ENCODE measurements around the gene ZNF516. TPM values are rescaled to one million over a fixed set of nuclear protein-coding genes. Genes with fewer than 3 reads are reported as not detected.

The ZNF516 gene
- total RNA-seq, 3 donors from 2014 or later (not counting 1 experiment from before 2014, with no cell fraction given): 49.1 to 60.0 (median 52.4) TPM

DNA sequence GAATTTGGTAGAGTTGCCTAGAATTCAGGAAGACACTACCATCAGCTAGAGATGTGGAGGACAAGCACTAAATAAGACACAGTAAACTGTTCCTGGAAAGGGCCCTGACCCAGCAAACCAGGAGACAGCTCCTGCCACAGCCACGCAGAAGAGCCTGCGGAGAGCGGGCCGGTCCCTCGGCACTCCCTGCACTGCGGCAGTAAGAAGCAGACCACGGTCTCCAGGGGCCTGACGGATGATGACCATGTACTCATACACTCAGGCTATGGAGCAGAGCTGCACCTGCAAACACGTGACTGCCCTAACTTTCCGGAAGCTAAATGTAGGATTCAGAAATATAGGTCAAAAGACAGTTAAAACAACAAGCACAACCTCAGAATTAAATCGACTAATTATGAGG, 72.9 kb downstream of the ZNF516 start:
- TF ChIP-seq, protein P1, sequence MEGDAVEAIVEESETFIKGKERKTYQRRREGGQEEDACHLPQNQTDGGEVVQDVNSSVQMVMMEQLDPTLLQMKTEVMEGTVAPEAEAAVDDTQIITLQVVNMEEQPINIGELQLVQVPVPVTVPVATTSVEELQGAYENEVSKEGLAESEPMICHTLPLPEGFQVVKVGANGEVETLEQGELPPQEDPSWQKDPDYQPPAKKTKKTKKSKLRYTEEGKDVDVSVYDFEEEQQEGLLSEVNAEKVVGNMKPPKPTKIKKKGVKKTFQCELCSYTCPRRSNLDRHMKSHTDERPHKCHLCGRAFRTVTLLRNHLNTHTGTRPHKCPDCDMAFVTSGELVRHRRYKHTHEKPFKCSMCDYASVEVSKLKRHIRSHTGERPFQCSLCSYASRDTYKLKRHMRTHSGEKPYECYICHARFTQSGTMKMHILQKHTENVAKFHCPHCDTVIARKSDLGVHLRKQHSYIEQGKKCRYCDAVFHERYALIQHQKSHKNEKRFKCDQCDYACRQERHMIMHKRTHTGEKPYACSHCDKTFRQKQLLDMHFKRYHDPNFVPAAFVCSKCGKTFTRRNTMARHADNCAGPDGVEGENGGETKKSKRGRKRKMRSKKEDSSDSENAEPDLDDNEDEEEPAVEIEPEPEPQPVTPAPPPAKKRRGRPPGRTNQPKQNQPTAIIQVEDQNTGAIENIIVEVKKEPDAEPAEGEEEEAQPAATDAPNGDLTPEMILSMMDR (IDR thresholded peaks at IDR 0.05): no peak
- Histone ChIP-seq H3K4me1 (ENCODE audit: control insufficient read depth, insufficient read depth, low read length) (peaks cover 19% of the 10 kb centered on the region), H3K36me3 (ENCODE audit: control insufficient read depth, insufficient read depth, low read length) (no peaks in the 10 kb centered on the region), H3K4me3 (ENCODE audit: low read length) (no peak overlapping the region), H3K27me3 (ENCODE audit: control insufficient read depth, insufficient read depth, low read length) (no peaks in the 10 kb centered on the region), H3K27ac (ENCODE audit: low read length) (no peak overlapping the region), H3K9me3 (ENCODE audit: control insufficient read depth, insufficient read depth, low read length) (no peaks in the 10 kb centered on the region)
- DNase-seq: no peak
- Mint-ChIP-seq H3K4me3 (no peak overlapping the region), H3K27me3 (ENCODE audit: low read depth in 2 of 2) (no peaks in the 10 kb centered on the region), H3K9me3 (no peaks in the 10 kb centered on the region), H3K27ac (no peak overlapping the region), H3K36me3 (no peaks in the 10 kb centered on the region), H3K4me1 (peaks cover 72 to 73% of the 10 kb centered on the region in 2 donors)
- intact Hi-C loops (cut with micrococcal nuclease): no loop called here
- ATAC-seq: no peak
- WGBS (ENCODE audit: insufficient coverage): 97% methylated on average over 10 of the region's 11 CpGs

DNA sequence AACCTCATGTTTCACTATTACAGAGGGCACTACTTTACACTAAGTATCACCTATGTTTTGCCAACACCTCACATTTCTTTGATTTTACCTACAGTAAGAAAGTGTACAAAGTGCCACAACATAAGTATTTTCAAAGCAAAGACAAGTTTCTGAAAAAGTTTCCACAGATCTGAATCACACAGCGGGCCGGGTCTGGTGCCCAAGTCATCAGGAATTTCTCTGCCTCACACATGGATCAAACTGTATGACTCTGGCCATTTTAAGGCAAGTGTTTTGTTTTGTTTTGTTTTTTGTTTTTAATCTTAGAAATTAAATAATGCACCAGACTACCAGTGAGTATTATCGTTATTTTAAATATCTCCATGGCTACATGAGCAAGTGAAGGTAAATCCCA, 73.4 kb downstream of the ZNF516 start:
- H3K4me1 Mint-ChIP-seq: peaks cover 72 to 75% of the 10 kb centered on the region in 2 donors
- DNase-seq (no peak), ATAC-seq (no peak)
- no peaks in the 10 kb centered on the region for H3K36me3 ChIP-seq (ENCODE audit: control insufficient read depth, insufficient read depth, low read length)
- no peaks in the 10 kb centered on the region for H3K27me3 ChIP-seq (ENCODE audit: control insufficient read depth, insufficient read depth, low read length)
- no peak overlapping the region for H3K27ac Mint-ChIP-seq
- H3K4me3 Mint-ChIP-seq: no peak overlapping the region
- no peak overlapping the region for H3K4me3 ChIP-seq (ENCODE audit: low read length)
- peaks cover 19% of the 10 kb centered on the region for H3K4me1 ChIP-seq (ENCODE audit: control insufficient read depth, insufficient read depth, low read length)
- H3K9me3 ChIP-seq (ENCODE audit: control insufficient read depth, insufficient read depth, low read length): no peaks in the 10 kb centered on the region
- TF ChIP-seq, protein P1 (IDR thresholded peaks at IDR 0.05): no peak
- no peaks in the 10 kb centered on the region for H3K36me3 Mint-ChIP-seq
- no peaks in the 10 kb centered on the region for H3K9me3 Mint-ChIP-seq
- 100% methylated on average over 3 of the region's 3 CpGs for WGBS (ENCODE audit: insufficient coverage)
- no peaks in the 10 kb centered on the region for H3K27me3 Mint-ChIP-seq (ENCODE audit: low read depth in 2 of 2)
- no peak overlapping the region for H3K27ac ChIP-seq (ENCODE audit: low read length)
- intact Hi-C loops (cut with micrococcal nuclease): no loop called here

DNA sequence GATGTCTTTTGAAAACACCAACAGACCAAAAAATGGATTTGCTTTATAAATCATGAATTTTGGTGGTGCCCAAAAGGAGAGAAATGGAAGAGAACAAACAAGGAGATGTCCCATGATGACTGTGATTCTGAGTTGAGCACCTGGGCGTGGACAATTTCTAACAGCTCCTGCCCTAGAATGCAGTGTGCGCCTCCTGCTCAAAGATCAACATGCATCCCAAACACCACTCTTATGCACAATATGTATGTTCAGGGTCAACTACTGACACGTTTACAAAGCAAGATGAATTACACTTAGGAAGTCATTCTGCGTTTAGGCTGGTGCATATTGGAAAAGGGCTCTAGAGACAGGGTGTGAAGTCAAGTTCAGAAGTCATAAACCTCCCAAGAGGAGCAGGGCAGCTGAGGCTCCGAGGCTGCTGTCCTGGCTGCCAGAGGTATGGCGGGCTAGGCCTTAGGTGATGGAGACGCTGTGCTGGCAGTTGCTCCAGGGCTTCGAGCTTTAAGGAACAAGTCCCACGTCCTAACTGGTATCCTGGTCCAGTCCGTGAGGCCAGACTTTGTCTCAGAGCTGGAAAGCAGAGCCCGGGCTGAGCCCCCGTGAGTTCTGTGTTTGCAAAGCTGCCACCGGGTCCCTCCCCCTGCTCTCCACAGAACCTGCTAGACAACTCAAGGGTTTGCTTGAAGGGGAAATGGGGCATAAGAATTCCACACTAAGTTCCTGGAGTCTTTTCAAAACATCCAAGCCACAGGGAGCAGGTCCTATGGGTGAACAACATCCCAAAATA, 74.0 kb downstream of the ZNF516 start:
- H3K27me3 Mint-ChIP-seq (ENCODE audit: low read depth in 2 of 2): no peaks in the 10 kb centered on the region
- Histone ChIP-seq H3K36me3 (ENCODE audit: control insufficient read depth, insufficient read depth, low read length) (no peaks in the 10 kb centered on the region), H3K9me3 (ENCODE audit: control insufficient read depth, insufficient read depth, low read length) (no peaks in the 10 kb centered on the region), H3K4me3 (ENCODE audit: low read length) (no peak overlapping the region), H3K4me1 (ENCODE audit: control insufficient read depth, insufficient read depth, low read length) (peaks cover 20% of the 10 kb centered on the region), H3K27me3 (ENCODE audit: control insufficient read depth, insufficient read depth, low read length) (no peaks in the 10 kb centered on the region), H3K27ac (ENCODE audit: low read length) (no peak overlapping the region)
- intact Hi-C loops (cut with micrococcal nuclease): no loop called here
- 94% methylated on average over 13 of the region's 13 CpGs for whole genome bisulfite sequencing (ENCODE audit: insufficient coverage)
- DNase-seq (no peak), ATAC-seq (no peak)
- no peak overlapping the region for H3K4me3 Mint-ChIP-seq
- H3K36me3 Mint-ChIP-seq: no peaks in the 10 kb centered on the region
- no peaks in the 10 kb centered on the region for H3K9me3 Mint-ChIP-seq
- peaks cover 72 to 77% of the 10 kb centered on the region in 2 donors for H3K4me1 Mint-ChIP-seq
- peak overlapping the region in 1 of 2 donors; percentile 3 for H3K27ac Mint-ChIP-seq
- TF ChIP-seq, protein P1 (IDR thresholded peaks at IDR 0.05): no peak
